GM12878 (cell line): ENCODE data around the gene RASL12. TPM values are rescaled to one million over a fixed set of nuclear protein-coding genes. Genes with fewer than 3 reads are reported as not detected.

ENCODE experiments used
- ATAC-seq: fragments of 200-7000 bp; cut with Tn5 transposase; 3 replicates; pipeline ENCODE4 v1.9.1; 2020; ENCODE audit warnings: mild to moderate bottlenecking, moderate library complexity
- BruUV-seq: library from RNA; stranded (reverse); fragments of 400-500 nt; replicated peaks from 2 replicates; lab custom pipeline; 2021; lab: Mats Ljungman, UMichigan
- CTCF ChIA-PET: fragments of 300-600 bp; sonication (Branson Sonifier 250); formaldehyde crosslinking; extraction: SDS; loops from one replicate; lab custom pipeline; 2021; ENCODE audit warnings: inconsistent platforms; lab: Yijun Ruan, JAX
- POLR2A ChIA-PET: fragments of 350-600 bp; formaldehyde crosslinking; extraction: SDS; loops from one replicate; lab custom pipeline; 2021; ENCODE audit warnings: inconsistent platforms; lab: Charles Lee
- RAD21 ChIA-PET: fragments of 300-600 bp; sonication (Branson Sonifier 250); formaldehyde crosslinking; loops from one replicate; lab custom pipeline; 2023; ENCODE audit warnings: antibody characterized with exemption; ENCODE audit not compliant: unreplicated experiment; lab: Charles Lee
- SMC1A ChIA-PET: fragments of 300-600 bp; sonication (Branson Sonifier 250); formaldehyde crosslinking; loops from one replicate; lab custom pipeline; 2023; ENCODE audit not compliant: unreplicated experiment, uncharacterized antibody; lab: Charles Lee
- DNase-seq: peaks from one replicate; pipeline ENCODE4 v3.0.0-alpha.2; 2011; ENCODE audit warnings: low read depth, low spot score
- FAIRE-seq: peaks from 3 replicates; lab custom pipeline; 2011; peaks lifted over from hg19 to GRCh38; lab: Jason Lieb, UNC
- H2AFZ ChIP-seq: 2 replicates; pipeline ENCODE4 v1.6.0; 2011; ENCODE audit warnings: low read depth, low read length, control low read depth; ENCODE audit not compliant: control insufficient read depth
- H3K27ac ChIP-seq: 2 replicates; pipeline ENCODE4 v1.5.1; 2011; ENCODE audit warnings: control low read depth; ENCODE audit not compliant: control insufficient read depth, insufficient read depth
- H3K27me3 ChIP-seq, 2 experiments: replicated peaks in 1 of 2; 2 replicates each; pipeline versions ENCODE4 v1.6.0 to v1.6.1; 2011; ENCODE audit warnings: low read length in 1 of 2; ENCODE audit not compliant: control insufficient read depth in 2 of 2, insufficient read depth in 2 of 2
- H3K36me3 ChIP-seq, 2 experiments: 2 replicates each; pipeline ENCODE4 v1.5.1; 2011; ENCODE audit warnings: low read length in 1 of 2; ENCODE audit not compliant: control insufficient read depth in 2 of 2, insufficient read depth in 2 of 2
- H3K4me1 ChIP-seq: 2 replicates; pipeline ENCODE4 v1.6.1; 2011; ENCODE audit warnings: mild to moderate bottlenecking, low read length, moderate library complexity, mixed read lengths; ENCODE audit not compliant: control insufficient read depth, insufficient read depth
- H3K4me2 ChIP-seq: 2 replicates; pipeline ENCODE4 v1.6.0; 2011; ENCODE audit warnings: control low read depth; ENCODE audit not compliant: control insufficient read depth, insufficient read depth
- H3K4me3 ChIP-seq: fragments of 200-600 bp; sonication (generic); 2 replicates; pipeline ENCODE4 v1.5.1; 2016
- H3K79me2 ChIP-seq: 2 replicates; pipeline ENCODE4 v1.6.0; 2011; ENCODE audit warnings: low read length; ENCODE audit not compliant: control insufficient read depth, insufficient read depth
- H3K9ac ChIP-seq: 2 replicates; pipeline ENCODE4 v1.8.0; 2011; ENCODE audit warnings: low read length, control low read depth, mixed read lengths; ENCODE audit not compliant: control insufficient read depth, insufficient read depth
- H3K9me3 ChIP-seq: replicated peaks from 3 replicates; pipeline ENCODE4 v1.5.1; 2011; ENCODE audit warnings: mild to moderate bottlenecking, low read length; ENCODE audit not compliant: control insufficient read depth, insufficient read depth
- H4K20me1 ChIP-seq: 2 replicates; pipeline ENCODE4 v1.6.0; 2011; ENCODE audit not compliant: control insufficient read depth, insufficient read depth
- ATF7 ChIP-seq: fragments of 450-650 bp; IDR thresholded peaks from 2 replicates; pipeline ENCODE4 v1.6.1; 2016; ENCODE audit warnings: low read depth, mild to moderate bottlenecking
- BCL11A ChIP-seq: IDR thresholded peaks from 2 replicates; pipeline ENCODE4 v1.6.1; 2011; ENCODE audit warnings: low read depth, low read length
- FOXK2 ChIP-seq: fragments of 450-650 bp; IDR thresholded peaks from 2 replicates; pipeline ENCODE4 v1.6.1; 2017; ENCODE audit warnings: mild to moderate bottlenecking, moderate library complexity
- HDGF ChIP-seq: fragments of 450-650 bp; IDR thresholded peaks from 2 replicates; pipeline ENCODE4 v1.6.1; 2016; ENCODE audit warnings: antibody characterized with exemption
- MEF2B ChIP-seq: fragments of 450-650 bp; IDR thresholded peaks from 2 replicates; pipeline ENCODE4 v1.6.1; 2018; ENCODE audit warnings: mild to moderate bottlenecking, moderate library complexity; ENCODE audit not compliant: partially characterized antibody, poor library complexity, severe bottlenecking
- NFIC ChIP-seq: IDR thresholded peaks from 2 replicates; pipeline ENCODE4 v1.6.1; 2012; ENCODE audit warnings: low read depth, mild to moderate bottlenecking, inconsistent platforms, low read length, moderate library complexity
- NR2F1 ChIP-seq: fragments of 450-650 bp; conservative IDR thresholded peaks from 2 replicates; pipeline ENCODE4 v1.6.1; 2017; ENCODE audit warnings: mild to moderate bottlenecking
- RFX5 ChIP-seq: IDR thresholded peaks from 2 replicates; pipeline ENCODE4 v1.6.1; 2011; ENCODE audit warnings: low read depth, low read length, improper control_type of control experiment
- SIX5 ChIP-seq: IDR thresholded peaks from 2 replicates; pipeline ENCODE4 v1.6.1; 2011; ENCODE audit warnings: mild to moderate bottlenecking, low read depth, low read length, moderate library complexity; ENCODE audit not compliant: severe bottlenecking
- SMC3 ChIP-seq: IDR thresholded peaks from 2 replicates; pipeline ENCODE4 v1.6.1; 2011; ENCODE audit warnings: low read length, improper control_type of control experiment, borderline replicate concordance
- SRF ChIP-seq, 2 experiments: IDR thresholded peaks; 2 replicates each; pipeline ENCODE4 v1.6.1; 2011; ENCODE audit warnings: low read depth in 2 of 2, low read length in 2 of 2, mild to moderate bottlenecking in 1 of 2, moderate library complexity in 1 of 2
- SUPT20H ChIP-seq: IDR thresholded peaks from 2 replicates; pipeline ENCODE4 v1.6.1; 2011; ENCODE audit warnings: low read depth, mild to moderate bottlenecking, low read length, moderate library complexity, borderline replicate concordance; ENCODE audit not compliant: control insufficient read depth
- YBX1 ChIP-seq: fragments of 450-650 bp; IDR thresholded peaks from 2 replicates; pipeline ENCODE4 v1.6.1; 2016; ENCODE audit warnings: antibody characterized with exemption
- ZNF274 ChIP-seq: IDR thresholded peaks from one replicate; pipeline ENCODE4 v1.8.0; 2011; ENCODE audit not compliant: insufficient read length, insufficient read depth
- ZSCAN29 ChIP-seq: fragments of 450-650 bp; IDR thresholded peaks from 2 replicates; pipeline ENCODE4 v1.6.1; 2017; ENCODE audit warnings: mild to moderate bottlenecking, moderate library complexity
- WGBS: methylation state at CpG from one replicate; pipeline ENCODE4 v1.1.6; 2016; ENCODE audit warnings: low lambda C conversion rate; ENCODE audit not compliant: insufficient replicate concordance, insufficient coverage; ENCODE audit errors: missing lambda C conversion rate; 5-methylcytosine and 5-hydroxymethylcytosine counted together
- in situ Hi-C: fragments of 300-500 bp; cut with MboI; formaldehyde crosslinking; loops from 9 replicates; pipeline ENCODE4 v1.14.3; 2018; ENCODE audit warnings: mixed read lengths
- intact Hi-C: fragments of 100-400 bp; cut with micrococcal nuclease; formaldehyde crosslinking; loops from one replicate; pipeline ENCODE4 v1.14.2; 2022; ENCODE audit not compliant: unreplicated experiment
- polyA plus RNA-seq, 11 experiments: library from polyadenylated mRNA; depleted of rRNA in 4 of 11; unstranded in 6 of 11; stranded (reverse) in 5 of 11; fragments of >200 nt; fragmentation: Nextera tagmentation in 4 of 11; fragmentation: Illumina TruSeq in 1 of 11; extraction: Ambion mirVana in 4 of 11; extraction: Trizol in 1 of 11; gene quantifications; 1 replicate in 1 of 11; 2 replicates in 10 of 11; pipeline versions ENCODE4 v1.2.1 to v1.2.3, GENCODE V29; 2011 to 2016; ENCODE audit warnings: inconsistent platforms in 2 of 11, missing spikeins in 2 of 11, low read depth in 1 of 11
- total RNA-seq, 4 experiments: library from RNA; depleted of rRNA in 3 of 4; stranded (reverse); fragments of >200 nt in 3 of 4; fragmentation: Illumina TruSeq in 1 of 4; extraction: Trizol in 1 of 4; gene quantifications; 2 replicates each; pipeline versions ENCODE4 v1.2.1 to v1.2.3, GENCODE V29; 2013 to 2021
- TF ChIP-seq, protein P1 (sequence below): fragments of 450-650 bp; formaldehyde crosslinking; IDR thresholded peaks from 2 replicates; pipeline ENCODE4 v1.4.0; 2022; ENCODE audit warnings: mild to moderate bottlenecking, moderate library complexity
- TF ChIP-seq, protein P2 (sequence below): fragments of 450-650 bp; IDR thresholded peaks from 2 replicates; pipeline ENCODE4 v1.6.1; 2018; ENCODE audit warnings: mild to moderate bottlenecking, low read depth, moderate library complexity; ENCODE audit not compliant: partially characterized antibody

Gene RASL12
- total and polyA plus RNA-seq, 10 of the 15 experiments (the other 5 are each of a cell fraction or from before 2014, with no cell fraction given) = 0.06 to 0.10 TPM; not detected in 8

DNA sequence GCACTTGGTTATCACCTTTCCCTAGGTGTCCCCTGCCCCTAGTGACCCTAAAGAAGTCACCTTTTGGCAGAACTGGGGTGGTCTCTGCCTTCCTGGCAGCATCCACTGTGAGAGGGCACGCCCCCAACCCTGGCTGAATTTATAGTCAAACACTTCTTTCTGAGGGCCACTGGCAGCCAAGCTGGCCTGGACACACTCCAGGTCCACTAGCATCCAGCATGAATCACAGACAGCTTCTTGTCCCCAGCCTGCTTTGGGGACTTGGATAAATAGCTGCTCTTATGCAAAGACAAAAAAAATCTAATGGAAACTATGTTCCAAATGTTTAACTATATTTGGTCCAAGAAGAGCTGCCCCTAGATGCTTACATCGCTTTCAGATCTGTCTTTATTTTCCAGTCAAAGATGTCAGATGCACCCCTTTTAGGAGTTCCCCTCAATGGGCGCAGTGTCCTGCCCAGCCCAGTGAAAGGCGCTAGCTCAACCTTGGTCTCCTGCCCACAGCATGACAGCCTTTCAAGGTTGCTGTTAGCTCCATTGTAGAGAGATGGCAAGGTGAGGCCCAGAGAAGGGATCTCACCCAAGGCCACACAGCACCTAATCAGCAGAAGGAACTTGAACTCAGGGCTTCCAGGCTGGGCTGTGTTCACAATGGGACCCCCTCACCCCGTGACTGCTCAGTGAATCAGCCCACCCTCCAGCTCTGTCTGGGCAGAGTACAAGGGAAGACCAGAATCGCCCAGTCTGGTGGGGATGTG is 7.0 kb downstream of the RASL12 start (continued):
- no peak for TF ChIP-seq ATF7
- TF ChIP-seq SMC3 = no peak
- no peak for TF ChIP-seq NR2F1
- TF ChIP-seq ZNF274 = no peak
- no peak for TF ChIP-seq HDGF
- TF ChIP-seq, protein P1, sequence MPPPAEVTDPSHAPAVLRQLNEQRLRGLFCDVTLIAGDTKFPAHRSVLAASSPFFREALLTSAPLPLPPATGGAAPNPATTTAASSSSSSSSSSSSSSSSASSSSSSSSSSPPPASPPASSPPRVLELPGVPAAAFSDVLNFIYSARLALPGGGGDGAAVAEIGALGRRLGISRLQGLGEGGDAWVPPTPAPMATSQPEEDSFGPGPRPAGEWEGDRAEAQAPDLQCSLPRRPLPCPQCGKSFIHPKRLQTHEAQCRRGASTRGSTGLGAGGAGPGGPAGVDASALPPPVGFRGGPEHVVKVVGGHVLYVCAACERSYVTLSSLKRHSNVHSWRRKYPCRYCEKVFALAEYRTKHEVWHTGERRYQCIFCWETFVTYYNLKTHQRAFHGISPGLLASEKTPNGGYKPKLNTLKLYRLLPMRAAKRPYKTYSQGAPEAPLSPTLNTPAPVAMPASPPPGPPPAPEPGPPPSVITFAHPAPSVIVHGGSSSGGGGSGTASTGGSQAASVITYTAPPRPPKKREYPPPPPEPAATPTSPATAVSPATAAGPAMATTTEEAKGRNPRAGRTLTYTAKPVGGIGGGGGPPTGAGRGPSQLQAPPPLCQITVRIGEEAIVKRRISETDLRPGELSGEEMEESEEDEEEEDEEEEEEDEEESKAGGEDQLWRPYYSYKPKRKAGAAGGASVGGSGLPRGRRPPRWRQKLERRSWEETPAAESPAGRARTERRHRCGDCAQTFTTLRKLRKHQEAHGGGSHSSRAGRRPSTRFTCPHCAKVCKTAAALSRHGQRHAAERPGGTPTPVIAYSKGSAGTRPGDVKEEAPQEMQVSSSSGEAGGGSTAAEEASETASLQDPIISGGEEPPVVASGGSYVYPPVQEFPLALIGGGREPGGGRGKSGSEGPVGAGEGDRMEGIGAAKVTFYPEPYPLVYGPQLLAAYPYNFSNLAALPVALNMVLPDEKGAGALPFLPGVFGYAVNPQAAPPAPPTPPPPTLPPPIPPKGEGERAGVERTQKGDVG (CRISPR knock-in tag) = no peak
- no peak for TF ChIP-seq SIX5

DNA sequence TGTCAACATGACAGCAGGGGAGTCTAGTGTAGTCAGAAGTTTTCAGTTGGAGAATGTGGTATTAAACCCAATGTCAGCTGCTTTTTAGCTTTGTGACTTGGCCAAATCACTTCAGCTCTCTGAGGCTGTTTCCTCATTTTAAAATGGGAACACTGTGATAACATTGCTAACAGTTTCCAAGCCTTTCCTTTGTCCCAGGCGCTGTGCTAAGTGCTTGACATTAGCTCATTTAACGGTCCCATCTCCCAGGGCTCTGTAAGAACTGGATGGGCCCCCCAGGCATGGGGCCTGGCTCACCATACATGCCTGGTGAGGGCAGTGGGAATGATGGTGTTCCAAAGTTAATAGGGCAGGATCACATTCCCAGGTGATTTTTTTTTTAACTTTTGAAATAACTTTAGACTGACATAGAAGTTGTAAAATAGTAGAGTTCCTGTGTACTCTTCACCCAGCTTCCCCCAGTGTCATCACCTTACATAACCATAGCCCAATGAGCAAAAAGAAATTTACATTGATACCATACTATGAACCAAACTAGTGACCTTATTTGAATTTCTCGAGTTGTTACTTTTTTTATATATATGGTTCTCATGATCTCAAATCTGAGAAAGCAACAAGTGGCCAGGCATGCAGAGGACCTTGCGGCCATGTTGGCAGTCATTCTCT is 7.7 kb downstream of the RASL12 start:
- Histone ChIP-seq H4K20me1 (no peaks in the 10 kb centered on the region), H3K27me3 (no peaks in the 10 kb centered on the region; a peak in 1 of 4 replicates), H3K4me3 (no peak overlapping the region), H3K4me1 (no peaks in the 10 kb centered on the region), H3K9ac (no peak overlapping the region), H3K4me2 (no peak overlapping the region), H3K79me2 (no peaks in the 10 kb centered on the region), H3K27ac (no peak overlapping the region), H3K9me3 (no peaks in the 10 kb centered on the region), H2AFZ (no peak overlapping the region), H3K36me3 (no peaks in the 10 kb centered on the region)
- 41% methylated on average over 4 of the region's 4 CpGs for WGBS
- DNase-seq (no peak), ATAC-seq (no peak), FAIRE-seq (no peak)
- intact Hi-C loops = no loop called here
- ChIA-PET POLR2A (interaction anchor here (1.7 kb wide), 1 partner anchor 9 kb away, joined by 5 read pairs; no protein-coding TSS in a partner anchor), SMC1A (interaction anchor here (1.0 to 2.0 kb wide), 2 partner anchors 10 to 23 kb away, joined by 3 to 5 read pairs; no protein-coding TSS in a partner anchor), CTCF (interaction anchor here (1.4 to 3.6 kb wide), 2 partner anchors 26 to 41 kb away, joined by 4 to 12 read pairs; no protein-coding TSS in a partner anchor), RAD21 (no interaction called here)
- in situ Hi-C loops = no loop called here
- no TSS peak for BruUV-seq
- TF ChIP-seq NFIC (no peak), ZSCAN29 (no peak), FOXK2 (no peak), SUPT20H (no peak), BCL11A (no peak), YBX1 (no peak), RFX5 (no peak), MEF2B (no peak), SRF (IDR thresholded peaks at IDR 0.05; ENCODE audit: low read depth in 2 of 2, low read length in 2 of 2) (no peak)
- TF ChIP-seq, protein P2, sequence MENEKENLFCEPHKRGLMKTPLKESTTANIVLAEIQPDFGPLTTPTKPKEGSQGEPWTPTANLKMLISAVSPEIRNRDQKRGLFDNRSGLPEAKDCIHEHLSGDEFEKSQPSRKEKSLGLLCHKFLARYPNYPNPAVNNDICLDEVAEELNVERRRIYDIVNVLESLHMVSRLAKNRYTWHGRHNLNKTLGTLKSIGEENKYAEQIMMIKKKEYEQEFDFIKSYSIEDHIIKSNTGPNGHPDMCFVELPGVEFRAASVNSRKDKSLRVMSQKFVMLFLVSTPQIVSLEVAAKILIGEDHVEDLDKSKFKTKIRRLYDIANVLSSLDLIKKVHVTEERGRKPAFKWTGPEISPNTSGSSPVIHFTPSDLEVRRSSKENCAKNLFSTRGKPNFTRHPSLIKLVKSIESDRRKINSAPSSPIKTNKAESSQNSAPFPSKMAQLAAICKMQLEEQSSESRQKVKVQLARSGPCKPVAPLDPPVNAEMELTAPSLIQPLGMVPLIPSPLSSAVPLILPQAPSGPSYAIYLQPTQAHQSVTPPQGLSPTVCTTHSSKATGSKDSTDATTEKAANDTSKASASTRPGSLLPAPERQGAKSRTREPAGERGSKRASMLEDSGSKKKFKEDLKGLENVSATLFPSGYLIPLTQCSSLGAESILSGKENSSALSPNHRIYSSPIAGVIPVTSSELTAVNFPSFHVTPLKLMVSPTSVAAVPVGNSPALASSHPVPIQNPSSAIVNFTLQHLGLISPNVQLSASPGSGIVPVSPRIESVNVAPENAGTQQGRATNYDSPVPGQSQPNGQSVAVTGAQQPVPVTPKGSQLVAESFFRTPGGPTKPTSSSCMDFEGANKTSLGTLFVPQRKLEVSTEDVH = no peak
